Measurements from ENCODE around the gene KRTAP5-2. TPM values are rescaled to one million over a fixed set of nuclear protein-coding genes. Genes with fewer than 3 reads are reported as not detected.
"Not testable (repeated sequence)": the region's sequence is repeated elsewhere in the genome, so short reads cannot be mapped to it uniquely, and the experiment has no call there.

KRTAP5-2 gene
- total RNA-seq, 1 donor from 2014 or later = not detected

GRCh38 chr11:1600626-1601025 lies 2.5 kb upstream of the KRTAP5-2 start:
- DNase-seq = no peak
- no peaks in the 10 kb centered on the region for H3K36me3 ChIP-seq
- H3K4me3 ChIP-seq = no peak overlapping the region
- peaks cover 7% of the 10 kb centered on the region for H3K4me1 ChIP-seq
- H3K27ac ChIP-seq (replicated peaks) = no peak overlapping the region
- intact Hi-C loops (cut with micrococcal nuclease) = no loop called here
- peaks cover 72% of the 10 kb centered on the region for H3K27me3 ChIP-seq (ENCODE audit: low read depth)
- TF ChIP-seq CTCF (IDR thresholded peaks at IDR 0.05; ENCODE audit: borderline replicate concordance) = no peak
- no peaks in the 10 kb centered on the region for H3K9me3 ChIP-seq (replicated peaks)

- H3K36me3 ChIP-seq = no peaks in the 10 kb centered on the region
- intact Hi-C loops (cut with micrococcal nuclease) = no loop called here
- no peak overlapping the region for H3K4me3 ChIP-seq
- no peaks in the 10 kb centered on the region for H3K9me3 ChIP-seq (replicated peaks)
- DNase-seq = no peak
- no peak for TF ChIP-seq CTCF (IDR thresholded peaks at IDR 0.05; ENCODE audit: borderline replicate concordance)
- H3K27ac ChIP-seq (replicated peaks) = no peak overlapping the region
- H3K4me1 ChIP-seq = peaks cover 12% of the 10 kb centered on the region
- H3K27me3 ChIP-seq (ENCODE audit: low read depth) = peaks cover 54% of the 10 kb centered on the region
Observed at GRCh38 chr11:1598816-1599215, 722 bp upstream of the KRTAP5-2 start.

- Histone ChIP-seq H3K27me3 (ENCODE audit: low read depth) (peaks cover 50% of the 10 kb centered on the region), H3K4me1 (peaks cover 12% of the 10 kb centered on the region)
- H3K36me3 ChIP-seq; H3K27ac ChIP-seq (replicated peaks); H3K4me3 ChIP-seq; H3K9me3 ChIP-seq (replicated peaks); intact Hi-C loops (cut with micrococcal nuclease); DNase-seq: not testable (repeated sequence)
Observed at GRCh38 chr11:1598406-1598805, 312 bp upstream of the KRTAP5-2 start.

- Histone ChIP-seq H3K4me3 (no peak overlapping the region), H3K4me1 (peaks cover 12% of the 10 kb centered on the region), H3K9me3 (replicated peaks) (no peaks in the 10 kb centered on the region), H3K27ac (replicated peaks) (no peak overlapping the region), H3K36me3 (no peaks in the 10 kb centered on the region), H3K27me3 (ENCODE audit: low read depth) (peaks cover 41% of the 10 kb centered on the region)
- intact Hi-C loops (cut with micrococcal nuclease) = no loop called here
- TF ChIP-seq CTCF (IDR thresholded peaks at IDR 0.05; ENCODE audit: borderline replicate concordance) = no peak
- DNase-seq = no peak
Observed at GRCh38 chr11:1597331-1597993, 632 bp downstream of the KRTAP5-2 start.

- Histone ChIP-seq H3K4me1 (peaks cover 12% of the 10 kb centered on the region), H3K27me3 (ENCODE audit: low read depth) (peaks cover 33% of the 10 kb centered on the region)
- H3K27ac ChIP-seq (replicated peaks); DNase-seq; intact Hi-C loops (cut with micrococcal nuclease); H3K9me3 ChIP-seq (replicated peaks); H3K36me3 ChIP-seq; H3K4me3 ChIP-seq: not testable (repeated sequence)
Observed at GRCh38 chr11:1596576-1597121, 1.4 kb downstream of the KRTAP5-2 start.

- intact Hi-C loops (cut with micrococcal nuclease); H3K4me3 ChIP-seq; H3K9me3 ChIP-seq (replicated peaks); H3K27ac ChIP-seq (replicated peaks); DNase-seq; H3K36me3 ChIP-seq: not testable (repeated sequence)
- H3K4me1 ChIP-seq = peaks cover 12% of the 10 kb centered on the region
- H3K27me3 ChIP-seq (ENCODE audit: low read depth) = peaks cover 32% of the 10 kb centered on the region
Observed at GRCh38 chr11:1595994-1596575, 2.0 kb downstream of the KRTAP5-2 start.

GRCh38 chr11:1592628-1593027 lies 5.5 kb downstream of the KRTAP5-2 start:
- TF ChIP-seq CTCF (IDR thresholded peaks at IDR 0.05; ENCODE audit: borderline replicate concordance) = no peak
- intact Hi-C loops (cut with micrococcal nuclease) = no loop called here
- no peak for DNase-seq
- H3K4me1 ChIP-seq = peaks cover 20% of the 10 kb centered on the region
- H3K4me3 ChIP-seq = no peak overlapping the region
- no peaks in the 10 kb centered on the region for H3K36me3 ChIP-seq
- no peak overlapping the region for H3K27ac ChIP-seq (replicated peaks)
- H3K27me3 ChIP-seq (ENCODE audit: low read depth) = peaks cover 13% of the 10 kb centered on the region
- no peaks in the 10 kb centered on the region for H3K9me3 ChIP-seq (replicated peaks)
